ENCODE data around the gene ABHD6. TPM values are rescaled to one million over a fixed set of nuclear protein-coding genes. Genes with fewer than 3 reads are reported as not detected.
"Not testable (repeated sequence)": the region's sequence is repeated elsewhere in the genome, so short reads cannot be mapped to it uniquely, and the experiment has no call there.

ABHD6 gene
- total RNA-seq, 1 donor from 2014 or later = 5.2 TPM

DNA sequence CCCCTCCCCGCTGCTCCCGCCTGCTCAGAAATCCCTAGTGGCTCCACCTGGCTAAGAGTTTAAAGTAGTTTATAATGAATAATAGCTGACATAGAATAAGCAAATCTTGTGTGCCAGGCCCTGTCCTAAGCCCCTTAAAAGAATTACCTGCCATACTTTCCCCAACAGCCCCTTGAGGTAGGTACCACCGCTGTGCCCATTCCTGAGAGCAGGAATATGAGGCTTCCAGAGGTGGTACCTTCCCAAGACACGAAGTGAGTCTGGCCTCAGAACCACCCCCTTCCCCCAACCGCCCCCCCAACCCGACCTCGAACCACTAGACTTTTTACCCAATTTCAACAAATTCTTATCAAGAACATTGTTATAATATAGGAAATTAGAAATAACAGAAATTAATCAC lies 1.2 kb downstream of the ABHD6 start:
- Histone ChIP-seq H3K4me1 (ENCODE audit: control insufficient read depth in 3 of 3, insufficient read depth in 3 of 3, low read length in 3 of 3) (peaks cover 6 to 17% (median 17%) of the 10 kb centered on the region in 3 donors), H3K27me3 (ENCODE audit: control insufficient read depth in 3 of 3, insufficient read depth in 3 of 3, low read length in 3 of 3) (no peaks in the 10 kb centered on the region), H3K9ac (ENCODE audit: low read depth in 1 of 3, low read length in 3 of 3) (peak overlapping the region in 2 of 3 donors; percentile 74 to 83), H3K4me3 (ENCODE audit: low read length in 3 of 3) (peak overlapping the region in 1 of 3 donors; percentile 96), H3K9me3 (ENCODE audit: control insufficient read depth in 3 of 3, low read length in 3 of 3) (no peaks in the 10 kb centered on the region), H3K27ac (ENCODE audit: low read depth, low read length) (no peak overlapping the region), H3K36me3 (ENCODE audit: control insufficient read depth in 3 of 3, insufficient read depth in 3 of 3, low read length in 3 of 3) (no peaks in the 10 kb centered on the region)

DNA sequence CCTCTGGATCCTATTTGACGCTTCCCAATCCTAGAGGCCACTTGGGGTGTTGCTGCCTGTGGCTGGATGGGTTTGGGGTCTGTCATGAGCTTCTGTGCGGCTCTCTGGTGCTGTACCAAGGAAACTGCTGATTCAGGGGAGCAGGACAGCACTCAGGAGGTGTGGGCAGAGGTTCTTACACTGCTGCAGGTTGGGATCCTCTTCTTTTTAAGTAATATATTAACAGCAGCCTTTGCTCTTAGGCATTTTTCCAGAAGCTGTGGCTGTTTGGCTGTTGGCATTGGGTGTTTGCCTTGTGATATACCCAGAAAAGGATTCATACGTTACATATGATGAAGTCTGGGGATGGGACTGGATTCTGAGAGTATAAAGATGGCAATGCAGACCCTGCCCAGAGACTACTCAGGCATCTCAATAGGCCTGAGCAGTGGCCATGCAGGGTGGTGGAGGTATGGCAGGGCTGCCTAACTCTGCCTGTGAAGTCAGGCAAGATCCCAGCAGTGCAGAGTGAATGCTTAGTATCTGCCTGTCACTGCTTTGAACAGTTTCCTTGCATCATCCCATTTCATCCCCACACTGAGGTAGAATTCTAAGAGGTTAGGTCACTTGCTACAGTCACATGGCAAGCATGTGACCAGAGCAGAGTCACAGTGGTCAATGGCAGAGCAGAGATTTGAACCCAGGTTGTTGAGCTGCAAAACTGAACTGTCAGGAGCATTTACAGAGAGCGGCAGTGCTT lies 3.9 kb downstream of the ABHD6 start:
- Histone ChIP-seq H3K4me3 (ENCODE audit: low read length in 3 of 3) (no peak overlapping the region), H3K9ac (ENCODE audit: low read depth in 1 of 3, low read length in 3 of 3) (peak overlapping the region in 1 of 3 donors; percentile 45), H3K9me3 (ENCODE audit: control insufficient read depth in 3 of 3, low read length in 3 of 3) (no peaks in the 10 kb centered on the region), H3K4me1 (ENCODE audit: control insufficient read depth in 3 of 3, insufficient read depth in 3 of 3, low read length in 3 of 3) (peaks cover 6 to 20% (median 17%) of the 10 kb centered on the region in 3 donors), H3K36me3 (ENCODE audit: control insufficient read depth in 3 of 3, insufficient read depth in 3 of 3, low read length in 3 of 3) (no peaks in the 10 kb centered on the region), H3K27ac (ENCODE audit: low read depth, low read length) (no peak overlapping the region), H3K27me3 (ENCODE audit: control insufficient read depth in 3 of 3, insufficient read depth in 3 of 3, low read length in 3 of 3) (no peaks in the 10 kb centered on the region)

DNA sequence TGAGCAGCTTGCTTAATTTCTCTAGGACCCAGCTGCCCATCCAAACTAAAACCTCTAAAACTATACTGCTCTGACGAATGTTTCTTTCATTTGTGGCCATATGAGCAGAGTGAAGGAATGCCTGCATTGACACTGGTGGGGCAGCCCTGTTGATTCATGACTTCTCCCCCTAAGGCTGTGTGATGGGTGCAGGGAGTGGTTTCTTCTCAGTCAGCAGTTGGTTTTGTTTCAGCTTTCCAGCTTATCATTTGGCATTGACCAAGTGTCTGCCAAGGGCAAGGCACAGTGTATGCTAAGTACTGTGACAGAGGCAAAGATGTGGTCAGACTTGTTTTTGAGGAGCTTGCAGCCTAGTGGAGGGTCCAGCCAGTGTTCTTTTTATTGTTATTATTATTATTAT lies 4.7 kb downstream of the ABHD6 start:
- H3K4me3 ChIP-seq (ENCODE audit: low read length in 3 of 3) = no peak overlapping the region

DNA sequence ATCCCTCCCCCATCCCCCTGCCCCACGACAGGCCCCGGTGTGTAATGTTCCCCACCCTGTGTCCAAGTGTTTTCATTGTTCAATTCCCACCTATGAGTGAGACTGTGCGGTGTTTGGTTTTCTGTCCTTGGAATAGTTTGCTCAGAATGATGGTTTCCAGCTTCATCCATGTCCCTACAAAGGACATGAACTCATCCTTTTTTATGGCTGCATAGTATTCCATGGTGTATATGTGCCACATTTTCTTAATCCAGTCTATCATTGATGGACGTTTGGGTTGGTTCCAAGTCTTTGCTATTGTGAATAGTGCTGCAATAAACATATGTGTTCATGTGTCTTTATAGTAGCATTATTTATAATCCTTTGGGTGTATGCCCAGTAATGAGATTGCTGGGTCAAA lies 5.3 kb downstream of the ABHD6 start:
- H3K27ac ChIP-seq (ENCODE audit: low read depth, low read length); H3K36me3 ChIP-seq (ENCODE audit: control insufficient read depth in 3 of 3, insufficient read depth in 3 of 3, low read length in 3 of 3); H3K27me3 ChIP-seq (ENCODE audit: control insufficient read depth in 3 of 3, insufficient read depth in 3 of 3, low read length in 3 of 3); H3K9me3 ChIP-seq (ENCODE audit: control insufficient read depth in 3 of 3, low read length in 3 of 3); H3K4me3 ChIP-seq (ENCODE audit: low read length in 3 of 3); H3K9ac ChIP-seq (ENCODE audit: low read depth in 1 of 3, low read length in 3 of 3): not testable (repeated sequence)
- peaks cover 0 to 17% (median 13%) of the 10 kb centered on the region in 3 donors for H3K4me1 ChIP-seq (ENCODE audit: control insufficient read depth in 3 of 3, insufficient read depth in 3 of 3, low read length in 3 of 3)

More for the DNA sequence above, 4.7 kb downstream of the ABHD6 start:
- no peaks in the 10 kb centered on the region for H3K36me3 ChIP-seq (ENCODE audit: control insufficient read depth in 3 of 3, insufficient read depth in 3 of 3, low read length in 3 of 3)
- no peaks in the 10 kb centered on the region for H3K9me3 ChIP-seq (ENCODE audit: control insufficient read depth in 3 of 3, low read length in 3 of 3)
- H3K4me1 ChIP-seq (ENCODE audit: control insufficient read depth in 3 of 3, insufficient read depth in 3 of 3, low read length in 3 of 3) = peaks cover 0 to 17% (median 13%) of the 10 kb centered on the region in 3 donors
- H3K27ac ChIP-seq (ENCODE audit: low read depth, low read length) = no peak overlapping the region
- no peak overlapping the region for H3K9ac ChIP-seq (ENCODE audit: low read depth in 1 of 3, low read length in 3 of 3)
- no peaks in the 10 kb centered on the region for H3K27me3 ChIP-seq (ENCODE audit: control insufficient read depth in 3 of 3, insufficient read depth in 3 of 3, low read length in 3 of 3)

DNA sequence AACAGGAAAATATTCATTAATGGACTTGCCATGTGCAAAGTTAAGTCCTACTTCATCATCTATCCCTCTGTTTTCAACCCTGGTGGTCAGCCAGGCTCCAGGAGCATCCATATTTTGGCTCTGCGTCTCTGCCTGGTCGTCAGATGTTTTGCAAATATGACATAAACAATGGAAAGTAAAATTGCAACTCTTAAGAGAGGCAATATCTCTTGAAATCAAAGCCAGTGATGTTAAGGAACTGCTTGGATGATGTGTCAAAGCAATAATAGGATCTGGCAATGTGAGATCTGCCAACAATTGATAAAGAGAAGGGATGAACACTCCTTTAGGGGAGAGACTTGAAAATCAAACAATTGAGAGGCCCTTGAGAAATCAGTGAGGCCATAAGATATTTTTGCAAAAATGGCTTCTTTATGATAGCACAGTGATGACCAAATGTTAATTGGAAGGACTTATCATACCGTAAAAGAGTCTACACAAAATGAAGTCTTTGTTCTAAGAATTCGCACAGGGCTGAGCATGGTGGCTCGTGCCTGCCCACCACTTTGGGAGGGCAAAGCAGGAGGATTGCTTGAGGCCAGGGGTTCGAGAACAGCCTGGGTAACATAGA lies 6.5 kb downstream of the ABHD6 start:
- H3K9ac ChIP-seq (ENCODE audit: low read depth in 1 of 3, low read length in 3 of 3) = no peak overlapping the region
- no peaks in the 10 kb centered on the region for H3K9me3 ChIP-seq (ENCODE audit: control insufficient read depth in 3 of 3, low read length in 3 of 3)
- peaks cover 0 to 8% (median 7%) of the 10 kb centered on the region in 3 donors for H3K4me1 ChIP-seq (ENCODE audit: control insufficient read depth in 3 of 3, insufficient read depth in 3 of 3, low read length in 3 of 3)
- H3K27me3 ChIP-seq (ENCODE audit: control insufficient read depth in 3 of 3, insufficient read depth in 3 of 3, low read length in 3 of 3) = no peaks in the 10 kb centered on the region
- no peaks in the 10 kb centered on the region for H3K36me3 ChIP-seq (ENCODE audit: control insufficient read depth in 3 of 3, insufficient read depth in 3 of 3, low read length in 3 of 3)
- no peak overlapping the region for H3K4me3 ChIP-seq (ENCODE audit: low read length in 3 of 3)
- H3K27ac ChIP-seq (ENCODE audit: low read depth, low read length) = no peak overlapping the region

DNA sequence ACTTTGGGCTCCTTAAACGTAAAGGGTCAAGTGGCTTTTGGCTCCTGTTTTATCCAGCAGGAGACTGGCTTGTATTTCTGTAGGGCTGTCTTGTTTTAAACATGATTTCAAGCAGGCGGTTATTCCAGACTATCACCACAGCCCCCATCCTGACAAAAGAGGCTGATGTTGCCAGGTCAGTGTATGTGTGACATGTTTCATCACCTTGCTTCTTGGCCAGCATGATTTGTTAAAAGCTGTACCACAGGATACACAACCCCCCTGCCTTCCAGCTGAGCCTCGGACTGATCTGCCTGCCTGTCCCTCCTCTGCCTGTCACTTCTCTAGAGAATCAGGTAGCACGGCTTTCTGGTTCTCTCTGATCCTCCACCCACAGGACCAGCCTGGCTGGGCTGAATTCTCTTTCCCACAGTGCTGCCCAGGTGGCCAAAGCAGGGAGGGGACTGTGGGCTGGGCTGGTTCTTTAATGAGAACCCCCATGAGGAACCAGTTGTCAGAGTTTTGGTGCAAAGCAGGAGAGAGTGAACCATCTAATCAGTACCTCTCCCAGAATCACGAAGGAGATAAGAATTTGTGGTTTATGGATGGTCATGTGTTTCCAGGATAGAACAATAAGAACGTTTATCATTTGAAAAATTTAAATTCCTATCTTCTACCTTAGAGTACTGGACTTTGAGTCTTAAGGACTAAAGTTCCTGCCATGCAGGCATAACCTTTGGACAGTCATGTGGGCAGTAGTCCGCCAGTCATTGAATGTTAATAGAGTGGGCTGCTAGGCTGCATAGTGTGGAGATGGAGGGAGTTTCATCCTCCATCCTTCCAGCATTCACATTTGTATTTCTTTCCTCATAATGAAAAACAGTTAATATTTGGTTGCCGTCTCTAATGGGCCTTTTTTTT lies 8.8 kb downstream of the ABHD6 start:
- H3K27me3 ChIP-seq (ENCODE audit: control insufficient read depth in 3 of 3, insufficient read depth in 3 of 3, low read length in 3 of 3) = no peaks in the 10 kb centered on the region
- peaks cover 0 to 6% (median 2%) of the 10 kb centered on the region in 3 donors for H3K4me1 ChIP-seq (ENCODE audit: control insufficient read depth in 3 of 3, insufficient read depth in 3 of 3, low read length in 3 of 3)
- H3K4me3 ChIP-seq (ENCODE audit: low read length in 3 of 3) = no peak overlapping the region
- no peaks in the 10 kb centered on the region for H3K9me3 ChIP-seq (ENCODE audit: control insufficient read depth in 3 of 3, low read length in 3 of 3)
- no peak overlapping the region for H3K27ac ChIP-seq (ENCODE audit: low read depth, low read length)
- no peaks in the 10 kb centered on the region for H3K36me3 ChIP-seq (ENCODE audit: control insufficient read depth in 3 of 3, insufficient read depth in 3 of 3, low read length in 3 of 3)
- peak overlapping the region in 1 of 3 donors; percentile 43 for H3K9ac ChIP-seq (ENCODE audit: low read depth in 1 of 3, low read length in 3 of 3)

DNA sequence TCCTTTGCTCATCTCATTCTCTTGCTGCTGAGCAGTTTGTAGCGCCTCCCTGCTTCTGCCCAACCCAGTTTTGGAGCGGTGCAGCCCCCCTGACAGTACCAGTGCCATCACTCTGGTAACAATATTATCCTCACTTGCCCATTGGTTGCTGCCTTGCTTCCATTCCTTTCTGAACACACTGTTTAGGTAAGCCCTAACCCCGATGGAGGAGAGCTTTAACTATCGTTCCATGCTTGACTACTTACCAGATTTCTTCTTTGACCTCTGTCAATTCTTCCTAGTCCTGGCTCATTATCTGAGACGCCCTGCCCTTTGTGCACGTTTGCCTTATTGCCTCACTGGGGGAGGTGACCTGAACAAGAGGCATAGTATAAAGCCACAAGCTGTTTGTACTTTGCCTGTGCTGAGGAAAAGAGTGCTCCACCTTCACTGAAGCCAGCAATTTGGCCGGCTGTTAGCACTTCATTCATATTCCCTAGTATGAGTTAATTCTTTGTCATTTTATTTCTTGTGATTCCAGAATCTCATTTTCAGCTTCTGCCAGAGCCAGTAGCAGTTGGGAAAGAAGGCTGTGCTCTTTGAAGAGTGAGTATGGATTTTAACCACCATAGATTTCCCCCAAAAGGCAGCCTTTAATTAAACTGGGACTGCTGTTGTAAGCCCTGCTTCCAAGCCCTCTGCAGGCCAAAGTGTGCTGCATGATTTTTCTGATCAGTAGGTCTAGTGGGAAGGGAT lies 11.9 kb downstream of the ABHD6 start:
- no peaks in the 10 kb centered on the region for H3K9me3 ChIP-seq (ENCODE audit: control insufficient read depth in 3 of 3, low read length in 3 of 3)
- peaks cover 0 to 6% (median 0%) of the 10 kb centered on the region in 3 donors for H3K4me1 ChIP-seq (ENCODE audit: control insufficient read depth in 3 of 3, insufficient read depth in 3 of 3, low read length in 3 of 3)
- H3K27ac ChIP-seq (ENCODE audit: low read depth, low read length) = no peak overlapping the region
- H3K36me3 ChIP-seq (ENCODE audit: control insufficient read depth in 3 of 3, insufficient read depth in 3 of 3, low read length in 3 of 3) = no peaks in the 10 kb centered on the region
- H3K9ac ChIP-seq (ENCODE audit: low read depth in 1 of 3, low read length in 3 of 3) = peak overlapping the region in 1 of 3 donors; percentile 20
- no peak overlapping the region for H3K4me3 ChIP-seq (ENCODE audit: low read length in 3 of 3)
- H3K27me3 ChIP-seq (ENCODE audit: control insufficient read depth in 3 of 3, insufficient read depth in 3 of 3, low read length in 3 of 3) = no peaks in the 10 kb centered on the region

DNA sequence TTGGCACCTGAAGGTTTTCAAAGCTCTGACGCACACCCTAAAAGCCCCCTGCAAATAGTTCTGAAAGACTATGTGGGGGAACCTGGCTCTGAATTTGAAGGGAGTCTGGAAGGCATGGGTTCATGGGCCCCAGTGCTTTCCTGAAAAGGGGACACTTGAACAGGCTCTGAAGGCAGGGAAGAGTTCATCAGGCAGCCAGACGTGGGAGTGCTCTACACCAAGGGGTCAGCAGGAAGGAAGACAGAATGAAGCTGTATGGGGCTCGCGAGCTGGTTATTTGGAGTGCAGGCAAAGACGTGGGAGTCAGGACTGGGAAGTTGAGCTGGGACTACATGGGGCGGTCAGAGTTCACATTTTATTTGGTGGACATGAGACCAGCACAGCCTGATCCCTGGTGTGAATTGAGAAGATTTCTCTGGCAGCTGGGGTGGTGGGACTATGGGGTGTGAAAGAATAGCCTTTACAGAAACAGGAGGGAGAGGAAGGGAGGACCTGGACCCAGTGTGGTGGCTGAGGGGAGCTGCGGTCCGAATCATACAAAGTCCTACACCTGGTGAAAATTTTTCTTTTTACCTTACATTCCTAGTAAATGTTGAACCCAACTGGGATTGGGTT lies 12.6 kb downstream of the ABHD6 start:
- Histone ChIP-seq H3K36me3 (ENCODE audit: control insufficient read depth in 3 of 3, insufficient read depth in 3 of 3, low read length in 3 of 3) (no peaks in the 10 kb centered on the region), H3K27me3 (ENCODE audit: control insufficient read depth in 3 of 3, insufficient read depth in 3 of 3, low read length in 3 of 3) (no peaks in the 10 kb centered on the region), H3K27ac (ENCODE audit: low read depth, low read length) (no peak overlapping the region), H3K4me3 (ENCODE audit: low read length in 3 of 3) (no peak overlapping the region), H3K4me1 (ENCODE audit: control insufficient read depth in 3 of 3, insufficient read depth in 3 of 3, low read length in 3 of 3) (peaks cover 0 to 6% (median 0%) of the 10 kb centered on the region in 3 donors), H3K9me3 (ENCODE audit: control insufficient read depth in 3 of 3, low read length in 3 of 3) (no peaks in the 10 kb centered on the region), H3K9ac (ENCODE audit: low read depth in 1 of 3, low read length in 3 of 3) (no peak overlapping the region)

DNA sequence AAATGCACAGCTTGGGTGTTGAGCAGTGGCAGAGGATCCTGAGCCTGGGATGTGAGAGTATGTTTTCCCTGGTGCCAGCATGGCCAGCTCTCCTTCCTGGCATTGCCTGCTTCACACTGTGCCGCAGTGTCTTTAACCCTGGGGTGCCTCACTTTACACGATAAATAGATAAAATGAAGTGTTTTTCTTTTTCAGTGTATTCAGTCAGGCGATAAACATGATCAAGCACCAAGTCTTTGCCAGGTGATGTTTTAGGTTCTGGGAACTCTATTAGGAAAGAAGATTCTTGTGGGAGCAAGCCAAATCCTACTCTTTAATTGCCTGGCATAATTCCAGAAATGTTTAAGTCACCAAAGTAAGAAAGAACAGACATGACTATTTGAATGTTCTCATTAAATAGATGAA lies 14.0 kb downstream of the ABHD6 start:
- Histone ChIP-seq H3K27me3 (ENCODE audit: control insufficient read depth in 3 of 3, insufficient read depth in 3 of 3, low read length in 3 of 3) (no peaks in the 10 kb centered on the region), H3K27ac (ENCODE audit: low read depth, low read length) (no peak overlapping the region)

More for the DNA sequence above, 14.0 kb downstream of the ABHD6 start:
- no peak overlapping the region for H3K9ac ChIP-seq (ENCODE audit: low read depth in 1 of 3, low read length in 3 of 3)
- H3K4me1 ChIP-seq (ENCODE audit: control insufficient read depth in 3 of 3, insufficient read depth in 3 of 3, low read length in 3 of 3) = peaks cover 0 to 3% (median 0%) of the 10 kb centered on the region in 3 donors
- H3K9me3 ChIP-seq (ENCODE audit: control insufficient read depth in 3 of 3, low read length in 3 of 3) = no peaks in the 10 kb centered on the region
- no peak overlapping the region for H3K4me3 ChIP-seq (ENCODE audit: low read length in 3 of 3)
- H3K36me3 ChIP-seq (ENCODE audit: control insufficient read depth in 3 of 3, insufficient read depth in 3 of 3, low read length in 3 of 3) = no peaks in the 10 kb centered on the region
